Measurements from ENCODE around the gene LSAMP.

Gene LSAMP

DNA sequence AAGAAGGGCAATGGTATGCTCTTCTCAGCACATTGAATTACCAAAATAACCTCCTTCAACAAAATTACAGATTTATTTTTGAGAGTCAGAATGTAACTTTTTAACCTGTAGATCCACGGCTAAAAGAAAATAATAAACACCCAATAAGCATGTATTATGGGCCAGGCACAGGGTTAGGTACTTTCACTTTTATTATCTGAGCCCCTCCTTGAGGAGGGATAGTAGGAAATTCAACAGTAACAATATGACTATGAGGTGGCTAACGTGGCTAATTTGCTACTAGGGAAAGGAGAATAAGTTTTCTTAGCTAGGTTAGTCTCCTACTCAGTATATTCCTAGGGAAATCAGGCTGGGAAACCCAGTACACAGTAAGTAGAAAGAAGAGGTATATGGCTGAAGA is 515.1 kb downstream of the LSAMP start:
- no peak overlapping the region for H3K27ac ChIP-seq
- CTCF ChIA-PET = interaction anchor here (0.6 to 0.7 kb wide), 3 partner anchors 38 to 192 kb away, joined by 3 to 4 read pairs (median 3); no protein-coding TSS in a partner anchor
- POLR2A ChIA-PET (ENCODE audit: low non-redundant PET) = no interaction called here
- TF ChIP-seq, protein P1, sequence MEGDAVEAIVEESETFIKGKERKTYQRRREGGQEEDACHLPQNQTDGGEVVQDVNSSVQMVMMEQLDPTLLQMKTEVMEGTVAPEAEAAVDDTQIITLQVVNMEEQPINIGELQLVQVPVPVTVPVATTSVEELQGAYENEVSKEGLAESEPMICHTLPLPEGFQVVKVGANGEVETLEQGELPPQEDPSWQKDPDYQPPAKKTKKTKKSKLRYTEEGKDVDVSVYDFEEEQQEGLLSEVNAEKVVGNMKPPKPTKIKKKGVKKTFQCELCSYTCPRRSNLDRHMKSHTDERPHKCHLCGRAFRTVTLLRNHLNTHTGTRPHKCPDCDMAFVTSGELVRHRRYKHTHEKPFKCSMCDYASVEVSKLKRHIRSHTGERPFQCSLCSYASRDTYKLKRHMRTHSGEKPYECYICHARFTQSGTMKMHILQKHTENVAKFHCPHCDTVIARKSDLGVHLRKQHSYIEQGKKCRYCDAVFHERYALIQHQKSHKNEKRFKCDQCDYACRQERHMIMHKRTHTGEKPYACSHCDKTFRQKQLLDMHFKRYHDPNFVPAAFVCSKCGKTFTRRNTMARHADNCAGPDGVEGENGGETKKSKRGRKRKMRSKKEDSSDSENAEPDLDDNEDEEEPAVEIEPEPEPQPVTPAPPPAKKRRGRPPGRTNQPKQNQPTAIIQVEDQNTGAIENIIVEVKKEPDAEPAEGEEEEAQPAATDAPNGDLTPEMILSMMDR (conservative IDR thresholded peaks at IDR 0.05; ENCODE audit: low read depth) = no peak
- no peak for DNase-seq (ENCODE audit: low spot score)

DNA sequence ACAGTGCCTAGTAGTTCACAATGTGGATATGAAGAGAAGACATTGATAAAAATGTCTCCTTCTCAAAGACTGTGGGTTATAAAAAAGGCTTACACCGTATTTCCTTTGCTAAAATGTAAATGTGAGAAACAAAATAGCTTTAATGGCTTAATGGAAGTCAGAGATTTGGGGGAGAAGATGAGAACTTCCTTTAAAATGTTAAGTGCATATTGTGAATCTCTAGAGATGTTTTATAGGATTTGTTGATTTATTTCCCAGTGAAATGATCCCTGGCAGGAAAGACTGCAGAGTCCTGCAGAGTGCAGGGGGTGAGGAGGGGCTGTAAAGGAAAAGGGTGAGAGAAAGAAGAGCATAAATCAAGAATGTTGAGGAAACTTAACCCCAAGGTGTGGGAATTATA is 516.9 kb downstream of the LSAMP start:
- H3K27ac ChIP-seq = no peak overlapping the region
- DNase-seq (ENCODE audit: low spot score) = no peak
- CTCF ChIA-PET = no interaction called here
- POLR2A ChIA-PET (ENCODE audit: low non-redundant PET) = no interaction called here
- TF ChIP-seq, protein P1 (conservative IDR thresholded peaks at IDR 0.05; ENCODE audit: low read depth) = no peak

DNA sequence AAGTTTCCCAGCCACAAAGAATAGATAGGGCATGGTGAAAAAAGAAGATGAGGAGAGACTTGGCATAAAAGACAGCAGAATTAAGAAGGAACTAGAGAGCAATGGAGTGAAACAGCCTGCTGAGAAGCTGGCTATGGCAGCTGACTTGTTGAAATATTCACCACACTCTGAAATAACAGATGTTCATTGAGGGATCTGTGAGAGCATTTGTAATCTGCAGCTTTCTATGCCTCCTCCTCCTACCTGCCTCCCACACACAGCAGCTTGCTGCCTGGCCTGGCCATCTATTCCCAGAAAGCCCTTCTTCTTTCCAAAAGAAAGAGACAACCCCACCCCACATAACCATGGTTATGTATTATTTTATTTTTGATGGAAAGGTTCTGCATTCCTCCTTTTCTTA is 518.1 kb downstream of the LSAMP start:
- no peak overlapping the region for H3K27ac ChIP-seq
- POLR2A ChIA-PET (ENCODE audit: low non-redundant PET) = no interaction called here
- CTCF ChIA-PET = no interaction called here
- TF ChIP-seq, protein P1 (conservative IDR thresholded peaks at IDR 0.05; ENCODE audit: low read depth) = no peak
- DNase-seq (ENCODE audit: low spot score) = no peak

DNA sequence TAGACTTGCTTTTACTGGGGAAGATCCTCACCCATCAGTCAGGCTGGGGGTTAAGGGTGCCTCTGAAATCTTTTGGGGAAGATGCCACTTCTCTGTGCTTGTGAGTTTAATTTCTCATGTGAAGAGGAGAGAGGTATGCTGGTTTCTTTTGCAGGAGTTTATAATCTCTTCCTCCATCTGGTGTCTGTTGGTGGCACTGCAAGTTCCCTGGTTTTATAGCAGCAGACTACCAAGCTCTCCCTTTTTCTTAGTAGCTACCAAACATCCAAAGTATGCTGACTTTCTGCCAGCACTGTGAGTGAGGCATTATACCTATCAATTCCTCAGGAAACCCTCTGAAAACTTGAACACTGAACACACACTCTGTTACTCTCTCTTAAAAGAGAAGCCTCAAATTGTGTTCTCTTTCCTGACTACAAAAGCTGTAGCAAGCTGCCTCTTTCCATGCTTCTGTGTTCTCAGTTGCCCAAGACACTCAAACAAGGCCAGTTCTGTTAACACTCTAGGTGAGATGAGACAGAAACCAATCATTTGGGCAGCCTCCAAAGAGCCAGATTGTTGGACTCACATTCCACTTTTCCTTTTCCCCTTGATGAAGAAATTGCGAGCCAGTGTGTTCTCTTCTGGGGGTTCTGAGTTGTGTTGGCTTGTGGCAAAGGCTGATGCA is 522.5 kb downstream of the LSAMP start:
- TF ChIP-seq, protein P1 (conservative IDR thresholded peaks at IDR 0.05; ENCODE audit: low read depth) = peak; percentile 20; the same call in 1 of the 2 replicates
- peak; percentile 10 for DNase-seq (ENCODE audit: low spot score)
- POLR2A ChIA-PET (ENCODE audit: low non-redundant PET) = no interaction called here
- H3K27ac ChIP-seq = no peak overlapping the region
- CTCF ChIA-PET = no interaction called here

DNA sequence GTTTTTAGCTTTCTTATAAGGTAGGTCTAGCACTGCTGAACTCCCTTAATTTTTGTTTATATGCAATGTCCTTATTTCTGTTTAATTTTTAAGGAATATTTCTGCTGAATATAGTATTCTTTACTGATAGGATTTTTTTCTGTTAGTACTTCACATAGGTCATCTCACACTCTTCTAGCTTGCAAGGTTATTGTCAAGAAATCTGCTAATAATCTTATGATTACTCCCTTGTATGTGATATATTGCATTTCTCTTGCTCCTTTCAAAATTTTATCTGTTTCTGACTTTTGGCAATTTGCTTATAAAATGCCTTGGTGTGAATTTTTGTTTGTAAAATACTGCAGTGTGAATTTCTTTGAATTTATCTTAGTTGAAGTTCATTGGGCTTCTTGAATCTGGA is 523.6 kb downstream of the LSAMP start:
- ChIA-PET POLR2A (ENCODE audit: low non-redundant PET) (no interaction called here), CTCF (interaction anchor here (0.6 to 0.7 kb wide), 3 partner anchors 16 to 1558 kb away, joined by 3 to 4 read pairs (median 3); no protein-coding TSS in a partner anchor)
- TF ChIP-seq, protein P1 (conservative IDR thresholded peaks at IDR 0.05; ENCODE audit: low read depth) = no peak
- no peak overlapping the region for H3K27ac ChIP-seq
- no peak for DNase-seq (ENCODE audit: low spot score)

- H3K27ac ChIP-seq = no peak overlapping the region
- TF ChIP-seq, protein P1 (conservative IDR thresholded peaks at IDR 0.05; ENCODE audit: low read depth) = no peak
- no peak for DNase-seq (ENCODE audit: low spot score)
- ChIA-PET CTCF (no interaction called here), POLR2A (ENCODE audit: low non-redundant PET) (no interaction called here)
These were observed 526.4 kb downstream of the LSAMP start for GRCh38 chr3:115918900-115919299.
